ENCODE measurements around the gene SPATA6.

DNA sequence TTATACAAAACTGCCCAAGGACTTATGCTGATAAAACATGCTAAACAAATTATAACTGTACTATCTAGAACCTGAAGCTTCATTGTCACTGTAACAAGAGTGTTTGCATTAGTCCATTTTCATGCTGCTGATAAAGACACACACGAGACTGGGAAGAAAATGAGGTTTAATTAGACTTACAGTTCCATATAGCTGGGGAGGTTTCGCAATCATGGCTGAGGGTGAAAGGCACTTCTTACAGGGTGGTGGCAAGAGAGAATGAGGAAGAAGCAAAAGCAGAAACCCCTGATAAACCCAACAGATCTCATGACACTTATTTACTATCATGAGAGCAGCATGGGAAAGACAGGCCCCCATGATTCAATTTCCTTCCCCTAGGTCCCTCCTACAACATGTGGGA, 100.4 kb downstream of the SPATA6 start:
- TF ChIP-seq CTCF (IDR thresholded peaks at IDR 0.05) (no peak), EZH2 (IDR thresholded peaks at IDR 0.05; ENCODE audit: borderline replicate concordance, insufficient read depth, low read depth, low read length, poor library complexity, severe bottlenecking) (no peak)
